ENCODE data around the gene LOXHD1. TPM values are rescaled to one million over a fixed set of nuclear protein-coding genes. Genes with fewer than 3 reads are reported as not detected.

Gene LOXHD1
- total RNA-seq, 1 experiment from 2014 or later = 0.35 TPM

- TF ChIP-seq ESRRA (CRISPR knock-in tag; IDR thresholded peaks at IDR 0.05; ENCODE audit: borderline replicate concordance) (no peak), ATF1 (CRISPR knock-in tag; IDR thresholded peaks at IDR 0.05) (no peak), HMGA2 (CRISPR knock-in tag; IDR thresholded peaks at IDR 0.05) (no peak)
These were observed 32.0 kb downstream of the LOXHD1 start (continued) for GRCh38 chr18:46625069-46625468.

DNA sequence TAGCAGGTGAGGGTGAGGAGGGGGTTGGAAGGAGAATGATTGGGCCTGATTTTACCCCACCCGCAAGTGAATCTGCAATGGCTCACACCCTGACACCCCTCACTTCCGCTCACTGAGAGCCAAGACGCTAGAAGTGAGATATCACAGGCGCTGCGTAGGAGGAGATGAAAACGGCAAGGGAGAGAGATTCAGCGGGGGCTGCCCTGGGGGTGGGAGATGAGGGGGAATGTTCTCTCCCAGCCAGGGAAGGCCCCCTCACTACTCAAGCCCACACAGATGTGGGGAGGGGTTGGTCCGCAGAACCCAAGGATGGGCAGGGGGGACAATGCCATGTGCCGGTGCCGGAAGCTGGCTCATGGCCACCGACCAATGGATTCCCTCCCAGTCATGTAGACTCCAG, 32.9 kb downstream of the LOXHD1 start:
- Mint-ChIP-seq H3K4me3 (no peak overlapping the region), H3K9me3 (no peaks in the 10 kb centered on the region), H3K4me1 (peaks cover 9% of the 10 kb centered on the region), H3K27ac (no peak overlapping the region), H3K36me3 (no peaks in the 10 kb centered on the region), H3K27me3 (ENCODE audit: low read depth) (no peaks in the 10 kb centered on the region)
- ChIA-PET CTCF (interaction anchor here (0.6 to 3.9 kb wide), 7 partner anchors 22 to 393 kb away, joined by 3 to 28 read pairs (median 5); no protein-coding TSS in a partner anchor), POLR2A (no interaction called here)
- DNase-seq (ENCODE audit: low spot score) = no peak
- TF ChIP-seq OVOL2 (CRISPR knock-in tag; IDR thresholded peaks at IDR 0.05; ENCODE audit: borderline replicate concordance) (no peak), MXD4 (CRISPR knock-in tag; IDR thresholded peaks at IDR 0.05; ENCODE audit: borderline replicate concordance) (no peak), EMX1 (CRISPR knock-in tag; IDR thresholded peaks at IDR 0.05) (no peak), ZNF317 (CRISPR knock-in tag; IDR thresholded peaks at IDR 0.05; ENCODE audit: borderline replicate concordance, low read depth) (no peak), ZNF671 (CRISPR knock-in tag; IDR thresholded peaks at IDR 0.05) (no peak), RELA (CRISPR knock-in tag; IDR thresholded peaks at IDR 0.05; ENCODE audit: borderline replicate concordance) (no peak), HMGXB4 (CRISPR knock-in tag; IDR thresholded peaks at IDR 0.05) (no peak), ZNF263 (CRISPR knock-in tag; IDR thresholded peaks at IDR 0.05; ENCODE audit: low read depth) (no peak), RORB (CRISPR knock-in tag; IDR thresholded peaks at IDR 0.05) (no peak), KAT7 (CRISPR knock-in tag; IDR thresholded peaks at IDR 0.05; ENCODE audit: borderline replicate concordance) (no peak), ZNF121 (CRISPR knock-in tag; IDR thresholded peaks at IDR 0.05) (no peak)
- TF ChIP-seq, protein P1, sequence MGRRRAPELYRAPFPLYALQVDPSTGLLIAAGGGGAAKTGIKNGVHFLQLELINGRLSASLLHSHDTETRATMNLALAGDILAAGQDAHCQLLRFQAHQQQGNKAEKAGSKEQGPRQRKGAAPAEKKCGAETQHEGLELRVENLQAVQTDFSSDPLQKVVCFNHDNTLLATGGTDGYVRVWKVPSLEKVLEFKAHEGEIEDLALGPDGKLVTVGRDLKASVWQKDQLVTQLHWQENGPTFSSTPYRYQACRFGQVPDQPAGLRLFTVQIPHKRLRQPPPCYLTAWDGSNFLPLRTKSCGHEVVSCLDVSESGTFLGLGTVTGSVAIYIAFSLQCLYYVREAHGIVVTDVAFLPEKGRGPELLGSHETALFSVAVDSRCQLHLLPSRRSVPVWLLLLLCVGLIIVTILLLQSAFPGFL (CRISPR knock-in tag; IDR thresholded peaks at IDR 0.05; ENCODE audit: borderline replicate concordance) = no peak
- TF ChIP-seq, protein P2, sequence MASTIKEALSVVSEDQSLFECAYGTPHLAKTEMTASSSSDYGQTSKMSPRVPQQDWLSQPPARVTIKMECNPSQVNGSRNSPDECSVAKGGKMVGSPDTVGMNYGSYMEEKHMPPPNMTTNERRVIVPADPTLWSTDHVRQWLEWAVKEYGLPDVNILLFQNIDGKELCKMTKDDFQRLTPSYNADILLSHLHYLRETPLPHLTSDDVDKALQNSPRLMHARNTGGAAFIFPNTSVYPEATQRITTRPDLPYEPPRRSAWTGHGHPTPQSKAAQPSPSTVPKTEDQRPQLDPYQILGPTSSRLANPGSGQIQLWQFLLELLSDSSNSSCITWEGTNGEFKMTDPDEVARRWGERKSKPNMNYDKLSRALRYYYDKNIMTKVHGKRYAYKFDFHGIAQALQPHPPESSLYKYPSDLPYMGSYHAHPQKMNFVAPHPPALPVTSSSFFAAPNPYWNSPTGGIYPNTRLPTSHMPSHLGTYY (CRISPR knock-in tag; IDR thresholded peaks at IDR 0.05) = no peak
- TF ChIP-seq, protein P3, sequence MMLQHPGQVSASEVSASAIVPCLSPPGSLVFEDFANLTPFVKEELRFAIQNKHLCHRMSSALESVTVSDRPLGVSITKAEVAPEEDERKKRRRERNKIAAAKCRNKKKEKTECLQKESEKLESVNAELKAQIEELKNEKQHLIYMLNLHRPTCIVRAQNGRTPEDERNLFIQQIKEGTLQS (CRISPR knock-in tag; conservative IDR thresholded peaks at IDR 0.05) = no peak
- TF ChIP-seq, protein P4, sequence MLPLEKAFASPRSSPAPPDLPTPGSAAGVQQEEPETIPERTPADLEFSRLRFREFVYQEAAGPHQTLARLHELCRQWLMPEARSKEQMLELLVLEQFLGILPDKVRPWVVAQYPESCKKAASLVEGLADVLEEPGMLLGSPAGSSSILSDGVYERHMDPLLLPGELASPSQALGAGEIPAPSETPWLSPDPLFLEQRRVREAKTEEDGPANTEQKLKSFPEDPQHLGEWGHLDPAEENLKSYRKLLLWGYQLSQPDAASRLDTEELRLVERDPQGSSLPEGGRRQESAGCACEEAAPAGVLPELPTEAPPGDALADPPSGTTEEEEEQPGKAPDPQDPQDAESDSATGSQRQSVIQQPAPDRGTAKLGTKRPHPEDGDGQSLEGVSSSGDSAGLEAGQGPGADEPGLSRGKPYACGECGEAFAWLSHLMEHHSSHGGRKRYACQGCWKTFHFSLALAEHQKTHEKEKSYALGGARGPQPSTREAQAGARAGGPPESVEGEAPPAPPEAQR (CRISPR knock-in tag; IDR thresholded peaks at IDR 0.05) = no peak
- TF ChIP-seq, protein P5, sequence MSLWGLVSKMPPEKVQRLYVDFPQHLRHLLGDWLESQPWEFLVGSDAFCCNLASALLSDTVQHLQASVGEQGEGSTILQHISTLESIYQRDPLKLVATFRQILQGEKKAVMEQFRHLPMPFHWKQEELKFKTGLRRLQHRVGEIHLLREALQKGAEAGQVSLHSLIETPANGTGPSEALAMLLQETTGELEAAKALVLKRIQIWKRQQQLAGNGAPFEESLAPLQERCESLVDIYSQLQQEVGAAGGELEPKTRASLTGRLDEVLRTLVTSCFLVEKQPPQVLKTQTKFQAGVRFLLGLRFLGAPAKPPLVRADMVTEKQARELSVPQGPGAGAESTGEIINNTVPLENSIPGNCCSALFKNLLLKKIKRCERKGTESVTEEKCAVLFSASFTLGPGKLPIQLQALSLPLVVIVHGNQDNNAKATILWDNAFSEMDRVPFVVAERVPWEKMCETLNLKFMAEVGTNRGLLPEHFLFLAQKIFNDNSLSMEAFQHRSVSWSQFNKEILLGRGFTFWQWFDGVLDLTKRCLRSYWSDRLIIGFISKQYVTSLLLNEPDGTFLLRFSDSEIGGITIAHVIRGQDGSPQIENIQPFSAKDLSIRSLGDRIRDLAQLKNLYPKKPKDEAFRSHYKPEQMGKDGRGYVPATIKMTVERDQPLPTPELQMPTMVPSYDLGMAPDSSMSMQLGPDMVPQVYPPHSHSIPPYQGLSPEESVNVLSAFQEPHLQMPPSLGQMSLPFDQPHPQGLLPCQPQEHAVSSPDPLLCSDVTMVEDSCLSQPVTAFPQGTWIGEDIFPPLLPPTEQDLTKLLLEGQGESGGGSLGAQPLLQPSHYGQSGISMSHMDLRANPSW (CRISPR knock-in tag; conservative IDR thresholded peaks at IDR 0.05; ENCODE audit: low read depth) = no peak
- TF ChIP-seq, protein P6, sequence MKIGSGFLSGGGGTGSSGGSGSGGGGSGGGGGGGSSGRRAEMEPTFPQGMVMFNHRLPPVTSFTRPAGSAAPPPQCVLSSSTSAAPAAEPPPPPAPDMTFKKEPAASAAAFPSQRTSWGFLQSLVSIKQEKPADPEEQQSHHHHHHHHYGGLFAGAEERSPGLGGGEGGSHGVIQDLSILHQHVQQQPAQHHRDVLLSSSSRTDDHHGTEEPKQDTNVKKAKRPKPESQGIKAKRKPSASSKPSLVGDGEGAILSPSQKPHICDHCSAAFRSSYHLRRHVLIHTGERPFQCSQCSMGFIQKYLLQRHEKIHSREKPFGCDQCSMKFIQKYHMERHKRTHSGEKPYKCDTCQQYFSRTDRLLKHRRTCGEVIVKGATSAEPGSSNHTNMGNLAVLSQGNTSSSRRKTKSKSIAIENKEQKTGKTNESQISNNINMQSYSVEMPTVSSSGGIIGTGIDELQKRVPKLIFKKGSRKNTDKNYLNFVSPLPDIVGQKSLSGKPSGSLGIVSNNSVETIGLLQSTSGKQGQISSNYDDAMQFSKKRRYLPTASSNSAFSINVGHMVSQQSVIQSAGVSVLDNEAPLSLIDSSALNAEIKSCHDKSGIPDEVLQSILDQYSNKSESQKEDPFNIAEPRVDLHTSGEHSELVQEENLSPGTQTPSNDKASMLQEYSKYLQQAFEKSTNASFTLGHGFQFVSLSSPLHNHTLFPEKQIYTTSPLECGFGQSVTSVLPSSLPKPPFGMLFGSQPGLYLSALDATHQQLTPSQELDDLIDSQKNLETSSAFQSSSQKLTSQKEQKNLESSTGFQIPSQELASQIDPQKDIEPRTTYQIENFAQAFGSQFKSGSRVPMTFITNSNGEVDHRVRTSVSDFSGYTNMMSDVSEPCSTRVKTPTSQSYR (CRISPR knock-in tag; IDR thresholded peaks at IDR 0.05) = no peak
- ATAC-seq = no peak
